HepG2 (cell line): ENCODE results near the gene ZNF396. TPM values are rescaled to one million over a fixed set of nuclear protein-coding genes. Genes with fewer than 3 reads are reported as not detected.

ENCODE experiments used
- ATAC-seq: fragments of 200-7000 bp; cut with Tn5 transposase; 3 replicates; pipeline ENCODE4 v1.9.1; 2020; ENCODE audit warnings: mild to moderate bottlenecking, moderate library complexity
- BruUV-seq: library from RNA; stranded (reverse); fragments of 400-500 nt; replicated peaks from 2 replicates; lab custom pipeline; 2021; lab: Mats Ljungman, UMichigan
- CTCF ChIA-PET: fragments of 300-600 bp; formaldehyde crosslinking; extraction: SDS; loops from one replicate; lab custom pipeline; 2021; ENCODE audit warnings: low total read pairs, inconsistent platforms, low intra/inter-chr PET ratio; lab: Yijun Ruan, JAX
- POLR2A ChIA-PET: fragments of 350-600 bp; sonication (Branson Sonifier 250); formaldehyde crosslinking; loops from one replicate; lab custom pipeline; 2020; ENCODE audit warnings: antibody characterized with exemption, inconsistent platforms; lab: Yijun Ruan, JAX
- DNase-seq: peaks from one replicate; pipeline ENCODE4 v3.0.0-alpha.2; 2015; ENCODE audit warnings: low spot score
- FAIRE-seq: peaks from 3 replicates; lab custom pipeline; 2011; peaks lifted over from hg19 to GRCh38; lab: Jason Lieb, UNC
- H2AFZ ChIP-seq: one replicate; pipeline ENCODE4 v1.6.1; 2011; ENCODE audit warnings: low read length, inconsistent platforms
- H3K27ac ChIP-seq: fragments of 300-600 bp; 3 replicates; pipeline ENCODE4 v1.8.0; 2011; ENCODE audit warnings: mixed run types, mild to moderate bottlenecking, mixed read lengths, low read length, inconsistent platforms; ENCODE audit not compliant: insufficient read depth; ENCODE audit errors: extremely low read length
- H3K27me3 ChIP-seq, 2 experiments: fragments of 200-600 bp in 1 of 2; 2 replicates in 1 of 2; 3 replicates in 1 of 2; pipeline versions ENCODE4 v1.6.0 to v1.8.0; 2011; ENCODE audit warnings: low read length in 2 of 2, mild to moderate bottlenecking in 2 of 2, moderate library complexity in 2 of 2, inconsistent platforms in 1 of 2; ENCODE audit not compliant: insufficient read depth in 2 of 2, control insufficient read depth in 1 of 2
- H3K36me3 ChIP-seq, 2 experiments: fragments of 200-600 bp in 1 of 2; replicated peaks in 1 of 2; 2 replicates in 1 of 2; 3 replicates in 1 of 2; pipeline versions ENCODE4 v1.5.1 to v1.8.0; 2011; ENCODE audit warnings: low read length in 2 of 2, inconsistent platforms in 1 of 2; ENCODE audit not compliant: insufficient read depth in 2 of 2, control insufficient read depth in 1 of 2
- H3K4me1 ChIP-seq: 2 replicates; pipeline ENCODE4 v1.5.1; 2012; ENCODE audit warnings: low read length, inconsistent platforms; ENCODE audit not compliant: insufficient read depth
- H3K4me2 ChIP-seq: 2 replicates; pipeline ENCODE4 v1.6.0; 2011; ENCODE audit warnings: low read depth, low read length, inconsistent platforms
- H3K4me3 ChIP-seq, 3 experiments: fragments of 200-600 bp in 1 of 3; sonication (generic), shearing (Covaris generic) in 1 of 3; replicated peaks in 1 of 3; 2 replicates each; pipeline ENCODE4 v1.5.1; 2011 to 2016; ENCODE audit warnings: low read length in 3 of 3, inconsistent platforms in 2 of 3, low read depth in 2 of 3, mild to moderate bottlenecking in 2 of 3, control low read depth in 1 of 3, mixed read lengths in 1 of 3; ENCODE audit not compliant: insufficient read depth in 1 of 3
- H3K79me2 ChIP-seq: one replicate; pipeline ENCODE4 v1.6.1; 2011; ENCODE audit warnings: low read length, inconsistent platforms; ENCODE audit not compliant: insufficient read depth
- H3K9ac ChIP-seq: 2 replicates; pipeline ENCODE4 v1.6.0; 2011; ENCODE audit warnings: mild to moderate bottlenecking, low read depth, low read length, inconsistent platforms; ENCODE audit not compliant: insufficient read depth
- H3K9me3 ChIP-seq: 2 replicates; pipeline ENCODE4 v1.5.1; 2012; ENCODE audit warnings: mild to moderate bottlenecking, low read length
- H4K20me1 ChIP-seq: 2 replicates; pipeline ENCODE4 v1.6.0; 2011; ENCODE audit warnings: inconsistent platforms, mild to moderate bottlenecking, low read length, moderate library complexity; ENCODE audit not compliant: insufficient read depth
- ATM ChIP-seq: fragments of 450-650 bp; IDR thresholded peaks from 2 replicates; pipeline ENCODE4 v1.7.1; 2017; ENCODE audit warnings: mild to moderate bottlenecking, borderline replicate concordance
- BRD4 ChIP-seq: sonication (generic); formaldehyde crosslinking; IDR thresholded peaks from 2 replicates; pipeline ENCODE4 v1.4.0; 2020; ENCODE audit warnings: missing genetic modification reagents
- HNRNPL ChIP-seq: fragments of 200-400 bp; formaldehyde crosslinking; IDR thresholded peaks from 2 replicates; pipeline ENCODE4 v1.6.1; 2017; ENCODE audit warnings: mild to moderate bottlenecking, low read depth, low read length
- KMT2B ChIP-seq: IDR thresholded peaks from 2 replicates; pipeline ENCODE4 v1.6.1; 2016; ENCODE audit warnings: missing genetic modification reagents, missing compliant biosample characterization
- MLXIP ChIP-seq: sonication (generic); formaldehyde crosslinking; IDR thresholded peaks from 2 replicates; pipeline ENCODE4 v1.9.0; 2021; ENCODE audit warnings: missing genetic modification reagents, borderline replicate concordance
- PAXIP1 ChIP-seq: sonication (generic); formaldehyde crosslinking; conservative IDR thresholded peaks from 2 replicates; pipeline ENCODE4 v1.4.0; 2020; ENCODE audit warnings: mild to moderate bottlenecking, missing genetic modification reagents, moderate library complexity
- PRDM15 ChIP-seq: sonication (generic); formaldehyde crosslinking; IDR thresholded peaks from 2 replicates; pipeline ENCODE4 v1.4.0; 2020; ENCODE audit warnings: missing genetic modification reagents
- REPIN1 ChIP-seq: sonication (generic); formaldehyde crosslinking; IDR thresholded peaks from 2 replicates; pipeline ENCODE4 v1.8.0; 2022; ENCODE audit warnings: missing genetic modification reagents, low read depth, mild to moderate bottlenecking, borderline replicate concordance
- ZBTB43 ChIP-seq: sonication (generic); formaldehyde crosslinking; conservative IDR thresholded peaks from 2 replicates; pipeline ENCODE4 v1.4.0; 2020; ENCODE audit warnings: missing genetic modification reagents
- ZNF431 ChIP-seq: sonication (generic); formaldehyde crosslinking; IDR thresholded peaks from 2 replicates; pipeline ENCODE4 v1.9.0; 2022; ENCODE audit warnings: missing genetic modification reagents, low read depth, mild to moderate bottlenecking, borderline replicate concordance
- ZNF607 ChIP-seq: sonication (generic); formaldehyde crosslinking; IDR thresholded peaks from 2 replicates; pipeline ENCODE4 v1.5.1; 2020; ENCODE audit warnings: missing genetic modification reagents, mild to moderate bottlenecking, borderline replicate concordance
- ZNF746 ChIP-seq: sonication (generic); formaldehyde crosslinking; IDR thresholded peaks from 2 replicates; pipeline ENCODE4 v1.8.0; 2022; ENCODE audit warnings: mild to moderate bottlenecking, missing genetic modification reagents
- ZSCAN20 ChIP-seq: sonication (generic); formaldehyde crosslinking; IDR thresholded peaks from 2 replicates; pipeline ENCODE4 v1.4.0; 2020; ENCODE audit warnings: missing genetic modification reagents, mild to moderate bottlenecking, borderline replicate concordance
- WGBS: methylation state at CpG from one replicate; pipeline ENCODE4 v1.1.6; 2017; ENCODE audit warnings: low lambda C conversion rate; 5-methylcytosine and 5-hydroxymethylcytosine counted together
- in situ Hi-C: cut with HindIII; loops from 2 replicates; pipeline ENCODE4 v1.10.0; 2017; ENCODE audit warnings: low pct_unique_long_range_greater_than_20kb; ENCODE audit not compliant: extremely low pct_ligation_motif_present
- intact Hi-C: fragments of 100-400 bp; cut with micrococcal nuclease; formaldehyde crosslinking; loops from one replicate; pipeline ENCODE4 v1.10.0; 2022; ENCODE audit not compliant: unreplicated experiment
- polyA plus RNA-seq, 8 experiments: library from polyadenylated mRNA; depleted of rRNA in 3 of 8; stranded (reverse) in 7 of 8; unstranded in 1 of 8; fragments of >200 nt; fragmentation: Illumina TruSeq in 4 of 8; extraction: Trizol in 4 of 8; gene quantifications; 2 replicates each; pipeline versions ENCODE4 v1.2.1 to v1.2.3, GENCODE V29; 2011 to 2016; ENCODE audit warnings: low read depth in 4 of 8, missing spikeins in 1 of 8, mixed read lengths in 1 of 8; ENCODE audit not compliant: insufficient read depth in 1 of 8
- total RNA-seq, 5 experiments: library from RNA; depleted of rRNA; stranded (reverse); fragments of >200 nt; fragmentation: Illumina TruSeq; extraction: Trizol; gene quantifications; 2 replicates each; pipeline ENCODE4 v1.2.3, GENCODE V29; 2016; ENCODE audit warnings: low read depth in 1 of 5

ZNF396 gene
- total and polyA plus RNA-seq, 2 of the 13 experiments (the other 11 are each of a cell fraction or from before 2014, with no cell fraction given) = 0.25 to 0.75 TPM

GRCh38 chr18:35417223-35417622 lies 40.1 kb upstream of the ZNF396 start:
- BruUV-seq = no TSS peak
- POLR2A ChIA-PET = no interaction called here
- no peaks in the 10 kb centered on the region for H3K36me3 ChIP-seq
- WGBS = 0% methylated on average over 1 of the region's 1 CpG
- TF ChIP-seq BRD4 (CRISPR knock-in tag) (no peak), PAXIP1 (CRISPR knock-in tag) (no peak), KMT2B (CRISPR knock-in tag) (no peak), MLXIP (CRISPR knock-in tag) (no peak), ZNF607 (CRISPR knock-in tag) (no peak), ATM (no peak), REPIN1 (CRISPR knock-in tag) (no peak), HNRNPL (no peak), ZNF746 (CRISPR knock-in tag) (no peak), PRDM15 (CRISPR knock-in tag) (no peak), ZBTB43 (CRISPR knock-in tag) (no peak), ZNF431 (CRISPR knock-in tag) (no peak), ZSCAN20 (CRISPR knock-in tag) (no peak)
- no peaks in the 10 kb centered on the region for H3K4me1 ChIP-seq
- H3K9ac ChIP-seq = no peak overlapping the region
- CTCF ChIA-PET = no interaction called here
- in situ Hi-C loops = no loop called here
- no peak for FAIRE-seq
- no peaks in the 10 kb centered on the region for H3K79me2 ChIP-seq
- ATAC-seq = no peak
- H3K4me2 ChIP-seq = no peak overlapping the region
- H3K27me3 ChIP-seq = no peaks in the 10 kb centered on the region; a peak in 1 of 5 replicates
- DNase-seq = no peak
- no peaks in the 10 kb centered on the region for H4K20me1 ChIP-seq
- intact Hi-C loops = no loop called here
- no peak overlapping the region for H3K27ac ChIP-seq
- H2AFZ ChIP-seq = no peak overlapping the region
- no peak overlapping the region for H3K4me3 ChIP-seq
- peaks cover 5% of the 10 kb centered on the region for H3K9me3 ChIP-seq
